Mesenchymal stem cell (in vitro differentiated cells and primary cell): Measurements from ENCODE around the gene NCR2.
A peak's percentile ranks its signal among the peaks of the same experiment; 100 is the strongest.

Experiments
- DNase-seq: peaks from one replicate; pipeline ENCODE4 v3.0.0-alpha.2; 2013
- H2AFZ ChIP-seq: one replicate; pipeline ENCODE4 v1.6.1; 2013; ENCODE audit warnings: low read depth, mild to moderate bottlenecking, control low read depth, inconsistent platforms, low read length, moderate library complexity
- H2AK5ac ChIP-seq: 2 replicates; pipeline ENCODE4 v1.6.1; 2013; ENCODE audit warnings: low read length, moderate library complexity, mild to moderate bottlenecking, inconsistent platforms; ENCODE audit not compliant: severe bottlenecking
- H2BK120ac ChIP-seq: one replicate; pipeline ENCODE4 v1.6.1; 2013; ENCODE audit warnings: low read depth, mild to moderate bottlenecking, inconsistent platforms, low read length, moderate library complexity
- H2BK12ac ChIP-seq, 2 experiments: one replicate each; pipeline ENCODE4 v1.6.1; 2013; ENCODE audit warnings: inconsistent platforms in 2 of 2, low read length in 2 of 2, mild to moderate bottlenecking in 2 of 2, moderate library complexity in 2 of 2, control low read depth in 1 of 2
- H2BK15ac ChIP-seq: one replicate; pipeline ENCODE4 v1.6.1; 2013; ENCODE audit warnings: mild to moderate bottlenecking, low read depth, inconsistent platforms; ENCODE audit not compliant: poor library complexity, severe bottlenecking
- H2BK5ac ChIP-seq: 2 replicates; pipeline ENCODE4 v1.6.1; 2013; ENCODE audit warnings: low read depth, mild to moderate bottlenecking, low read length, control low read depth, inconsistent platforms; ENCODE audit not compliant: poor library complexity, severe bottlenecking
- H3K14ac ChIP-seq, 2 experiments: one replicate each; pipeline ENCODE4 v1.6.1; 2013; ENCODE audit warnings: inconsistent platforms in 2 of 2, low read length in 2 of 2, control low read depth in 1 of 2, mild to moderate bottlenecking in 1 of 2, moderate library complexity in 1 of 2
- H3K18ac ChIP-seq, 2 experiments: one replicate each; pipeline ENCODE4 v1.6.1; 2013; ENCODE audit warnings: inconsistent platforms in 2 of 2, low read length in 2 of 2, control low read depth in 1 of 2, low read depth in 1 of 2, mild to moderate bottlenecking in 1 of 2
- H3K23ac ChIP-seq, 2 experiments: one replicate each; pipeline ENCODE4 v1.6.1; 2013; ENCODE audit warnings: inconsistent platforms in 2 of 2, low read length in 2 of 2, mild to moderate bottlenecking in 2 of 2, moderate library complexity in 2 of 2, control low read depth in 1 of 2
- H3K27ac ChIP-seq: 2 replicates; pipeline ENCODE4 v1.5.1; 2013; ENCODE audit warnings: mild to moderate bottlenecking, moderate library complexity, low read length, control low read depth, inconsistent platforms; ENCODE audit not compliant: poor library complexity, severe bottlenecking
- H3K27me3 ChIP-seq, 2 experiments: 2 replicates each; pipeline versions ENCODE4 v1.6.1 to v1.7.0; 2013; ENCODE audit warnings: low read length in 2 of 2, mild to moderate bottlenecking in 2 of 2, moderate library complexity in 2 of 2, control low read depth in 1 of 2, inconsistent platforms in 1 of 2; ENCODE audit not compliant: control insufficient read depth in 1 of 2, insufficient read depth in 1 of 2
- H3K36me3 ChIP-seq, 2 experiments: 2 replicates each; pipeline versions ENCODE4 v1.6.1 to v1.7.0; 2013; ENCODE audit warnings: low read length in 2 of 2, control low read depth in 1 of 2, inconsistent platforms in 1 of 2, low read depth in 1 of 2, mild to moderate bottlenecking in 1 of 2; ENCODE audit not compliant: insufficient read depth in 2 of 2, control insufficient read depth in 1 of 2
- H3K4ac ChIP-seq, 2 experiments: one replicate each; pipeline ENCODE4 v1.6.1; 2013; ENCODE audit warnings: inconsistent platforms in 2 of 2, low read length in 2 of 2, mild to moderate bottlenecking in 2 of 2, moderate library complexity in 2 of 2, control low read depth in 1 of 2, low read depth in 1 of 2
- H3K4me1 ChIP-seq: 2 replicates; pipeline ENCODE4 v1.6.1; 2013; ENCODE audit warnings: low read depth, low read length, control low read depth; ENCODE audit not compliant: control insufficient read depth, insufficient read depth
- H3K4me2 ChIP-seq: 2 replicates; pipeline ENCODE4 v1.6.1; 2013; ENCODE audit warnings: low read length, mild to moderate bottlenecking, inconsistent platforms; ENCODE audit not compliant: poor library complexity, severe bottlenecking
- H3K4me3 ChIP-seq, 2 experiments: 2 replicates each; pipeline versions ENCODE4 v1.5.1 to v1.7.0; 2013; ENCODE audit warnings: low read length in 2 of 2, mild to moderate bottlenecking in 2 of 2, control low read depth in 1 of 2, low read depth in 1 of 2; ENCODE audit not compliant: insufficient read depth in 1 of 2
- H3K79me1 ChIP-seq: replicated peaks from 2 replicates; pipeline ENCODE4 v1.6.1; 2013; ENCODE audit warnings: mild to moderate bottlenecking, control low read depth, low read length, inconsistent platforms; ENCODE audit not compliant: poor library complexity, severe bottlenecking
- H3K9ac ChIP-seq: 2 replicates; pipeline ENCODE4 v1.7.0; 2013; ENCODE audit warnings: mild to moderate bottlenecking, low read length, moderate library complexity
- H3K9me3 ChIP-seq: 2 replicates; pipeline ENCODE4 v1.7.0; 2013; ENCODE audit warnings: mild to moderate bottlenecking, low read length; ENCODE audit not compliant: control insufficient read depth
- H4K8ac ChIP-seq: one replicate; pipeline ENCODE4 v1.6.1; 2013; ENCODE audit warnings: inconsistent platforms, mild to moderate bottlenecking, low read length, moderate library complexity
- H4K91ac ChIP-seq: one replicate; pipeline ENCODE4 v1.6.1; 2013; ENCODE audit warnings: mild to moderate bottlenecking, low read length, inconsistent platforms
- WGBS: methylation state at CpG from one replicate; pipeline ENCODE4 v1.1.7; 2013; ENCODE audit warnings: mixed read lengths; 5-methylcytosine and 5-hydroxymethylcytosine counted together

NCR2 gene

DNA sequence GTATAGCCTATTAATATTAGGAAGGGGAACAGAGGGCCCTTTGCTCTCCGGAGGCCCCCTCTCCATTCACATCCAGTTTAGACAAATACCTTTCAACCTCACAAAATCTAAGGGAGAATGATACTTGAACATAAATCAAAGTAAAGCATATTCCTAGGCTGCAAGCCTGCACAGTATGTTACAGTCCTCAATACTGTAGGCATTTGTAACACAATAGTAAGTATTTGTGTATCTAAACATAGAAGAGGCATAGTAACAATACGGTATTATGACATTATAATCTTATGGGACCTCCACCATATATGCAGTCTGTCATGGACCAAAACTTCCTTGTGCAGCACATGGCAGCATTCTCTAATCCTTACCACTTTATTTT, 46.7 kb upstream of the NCR2 start:
- H3K36me3 ChIP-seq: no peaks in the 10 kb centered on the region
- H3K4me3 ChIP-seq: no peak overlapping the region
- H3K4me2 ChIP-seq: no peak overlapping the region
- no peak overlapping the region for H3K4ac ChIP-seq
- no peak overlapping the region for H2AFZ ChIP-seq
- no peaks in the 10 kb centered on the region for H3K79me1 ChIP-seq
- H3K9ac ChIP-seq: peak overlapping the region; percentile 90
- H3K27ac ChIP-seq: no peak overlapping the region
- no peak overlapping the region for H3K14ac ChIP-seq
- H3K23ac ChIP-seq: no peak overlapping the region
- DNase-seq: no peak
- H3K9me3 ChIP-seq: no peaks in the 10 kb centered on the region
- H3K18ac ChIP-seq: no peak overlapping the region
- 94% methylated on average over 1 of the region's 2 CpGs for WGBS
- no peak overlapping the region for H4K8ac ChIP-seq
- no peak overlapping the region for H2AK5ac ChIP-seq
- H2BK120ac ChIP-seq: no peak overlapping the region
- H2BK12ac ChIP-seq: no peak overlapping the region
- H3K27me3 ChIP-seq: peaks cover 0 to 21% of the 10 kb centered on the region in 2 experiments
- no peak overlapping the region for H4K91ac ChIP-seq
- no peaks in the 10 kb centered on the region for H3K4me1 ChIP-seq
- no peak overlapping the region for H2BK5ac ChIP-seq
- no peak overlapping the region for H2BK15ac ChIP-seq

- Histone ChIP-seq H3K9me3 (no peaks in the 10 kb centered on the region), H3K27me3 (peaks cover 2 to 25% of the 10 kb centered on the region in 2 experiments), H2AK5ac (no peak overlapping the region), H2BK5ac (no peak overlapping the region), H3K18ac (no peak overlapping the region), H3K4me1 (no peaks in the 10 kb centered on the region), H3K4me3 (no peak overlapping the region), H4K91ac (no peak overlapping the region), H3K4me2 (no peak overlapping the region), H2BK12ac (no peak overlapping the region), H2AFZ (no peak overlapping the region), H3K23ac (no peak overlapping the region), H3K36me3 (no peaks in the 10 kb centered on the region), H2BK120ac (no peak overlapping the region), H3K27ac (no peak overlapping the region), H2BK15ac (no peak overlapping the region), H3K79me1 (no peaks in the 10 kb centered on the region), H3K9ac (no peak overlapping the region), H4K8ac (no peak overlapping the region), H3K14ac (no peak overlapping the region), H3K4ac (no peak overlapping the region)
- no peak for DNase-seq
- WGBS: 63% methylated on average over 4 of the region's 4 CpGs
These were observed 45.6 kb upstream of the NCR2 start for GRCh38 chr6:41289815-41290214.

GRCh38 chr6:41291717-41292116, 43.7 kb upstream of the NCR2 start:
- no peak overlapping the region for H3K23ac ChIP-seq
- H3K9me3 ChIP-seq: no peaks in the 10 kb centered on the region
- no peak for DNase-seq
- H3K79me1 ChIP-seq: no peaks in the 10 kb centered on the region
- no peak overlapping the region for H3K4ac ChIP-seq
- no peak overlapping the region for H3K4me3 ChIP-seq
- H3K18ac ChIP-seq: no peak overlapping the region
- H2AK5ac ChIP-seq: no peak overlapping the region
- no peak overlapping the region for H2AFZ ChIP-seq
- no peak overlapping the region for H3K27ac ChIP-seq
- H3K36me3 ChIP-seq: no peaks in the 10 kb centered on the region
- H2BK120ac ChIP-seq: no peak overlapping the region
- no peak overlapping the region for H2BK5ac ChIP-seq
- no peak overlapping the region for H2BK15ac ChIP-seq
- 25% methylated on average over 1 of the region's 1 CpG for WGBS
- H4K8ac ChIP-seq: no peak overlapping the region
- no peak overlapping the region for H3K9ac ChIP-seq
- peak overlapping the region in 1 of 2 experiments; percentile 62 for H3K14ac ChIP-seq
- H2BK12ac ChIP-seq: no peak overlapping the region
- peaks cover 19 to 25% of the 10 kb centered on the region in 2 experiments for H3K27me3 ChIP-seq
- H3K4me2 ChIP-seq: no peak overlapping the region
- H4K91ac ChIP-seq: no peak overlapping the region
- H3K4me1 ChIP-seq: no peaks in the 10 kb centered on the region

GRCh38 chr6:41294214-41294872, 41.1 kb upstream of the NCR2 start:
- WGBS: 89% methylated on average over 3 of the region's 3 CpGs
- no peaks in the 10 kb centered on the region for H3K36me3 ChIP-seq

More at GRCh38 chr6:41294214-41294872, 41.1 kb upstream of the NCR2 start:
- peak overlapping the region in 1 of 2 experiments; percentile 83 for H3K14ac ChIP-seq
- H4K8ac ChIP-seq: no peak overlapping the region
- H3K79me1 ChIP-seq: no peaks in the 10 kb centered on the region
- no peak overlapping the region for H2BK120ac ChIP-seq
- no peak for DNase-seq
- no peak overlapping the region for H3K4me3 ChIP-seq
- no peak overlapping the region for H3K18ac ChIP-seq
- no peak overlapping the region for H3K4me2 ChIP-seq
- no peak overlapping the region for H4K91ac ChIP-seq
- H2AFZ ChIP-seq: no peak overlapping the region
- H2AK5ac ChIP-seq: no peak overlapping the region
- H3K23ac ChIP-seq: no peak overlapping the region
- no peak overlapping the region for H2BK15ac ChIP-seq
- no peak overlapping the region for H3K27ac ChIP-seq
- H2BK5ac ChIP-seq: no peak overlapping the region
- H2BK12ac ChIP-seq: no peak overlapping the region
- no peak overlapping the region for H3K9ac ChIP-seq
- no peaks in the 10 kb centered on the region for H3K9me3 ChIP-seq
- H3K27me3 ChIP-seq: peaks cover 19 to 20% of the 10 kb centered on the region in 2 experiments
- H3K4me1 ChIP-seq: no peaks in the 10 kb centered on the region
- H3K4ac ChIP-seq: no peak overlapping the region
